ENCODE data around the gene ZBTB3. TPM values are rescaled to one million over a fixed set of nuclear protein-coding genes. Genes with fewer than 3 reads are reported as not detected.

ZBTB3 gene
- total and polyA plus RNA-seq, 9 of the 15 experiments (the other 6 are each of a cell fraction or from before 2014, with no cell fraction given), result 1.9 to 10.0 (median 4.9) TPM

GRCh38 chr11:62787005-62787759 is 33.2 kb upstream of the ZBTB3 start, which contains the start of gene TMEM179B (continued):
- no peak for TF ChIP-seq ZNF318 (IDR thresholded peaks at IDR 0.05; ENCODE audit: borderline replicate concordance in 1 of 2, low read depth in 1 of 2)
- peak; percentile 81 to 91 for TF ChIP-seq MNT (conservative IDR thresholded peaks at IDR 0.05)
- no peak; the same call in none of the 2 replicates for TF ChIP-seq MTA3 (IDR thresholded peaks at IDR 0.05; ENCODE audit: borderline replicate concordance)
- no peak; the same call in 1 of the 2 replicates for TF ChIP-seq ZNF274 (IDR thresholded peaks at IDR 0.05; ENCODE audit: borderline replicate concordance, low read depth, low read length)
- peak; percentile 4; the same call in 1 of the 2 replicates for TF ChIP-seq BHLHE40 (IDR thresholded peaks at IDR 0.05; ENCODE audit: low read length)
- TF ChIP-seq TAF1 (IDR thresholded peaks at IDR 0.05; ENCODE audit: control insufficient read depth, extremely low read depth, insufficient read depth, low read length, severe bottlenecking), result peak; percentile 90
- no peak; the same call in 1 of the 2 replicates for TF ChIP-seq RHOXF2B (CRISPR knock-in tag; conservative IDR thresholded peaks at IDR 0.05)
- TF ChIP-seq GTF2A2 (tag; IDR thresholded peaks at IDR 0.05), result no peak
- TF ChIP-seq PHF8 (IDR thresholded peaks at IDR 0.05; ENCODE audit: borderline replicate concordance, low read length), result peak; percentile 89; the same call in 1 of the 2 replicates
- TF ChIP-seq ZNF668 (CRISPR knock-in tag; IDR thresholded peaks at IDR 0.05), result no peak
- peak; percentile 94 for TF ChIP-seq CTBP1 (IDR thresholded peaks at IDR 0.05; ENCODE audit: borderline replicate concordance)

Data from K562 (cell line).